Uterus (tissue), 4 donors: Measurements from ENCODE around the gene SPTLC3. TPM values are rescaled to one million over a fixed set of nuclear protein-coding genes. Genes with fewer than 3 reads are reported as not detected.

Experiments
- DNase-seq, 2 donors: peaks; one replicate each; pipeline ENCODE4 v3.0.0-alpha.2; 2019 to 2020
- H3K27ac ChIP-seq, 2 donors: fragments of 200-600 bp; sonication (generic); 1 replicate in 1 of 2; 2 replicates in 1 of 2; pipeline ENCODE4 v1.5.1; 2016 to 2018
- H3K27me3 ChIP-seq, 2 donors: fragments of 200-600 bp; sonication (generic); one replicate each; pipeline ENCODE4 v1.5.1; 2018 to 2019; ENCODE audit warnings: control low read depth in 1 of 2
- H3K36me3 ChIP-seq, 2 donors: fragments of 200-600 bp; sonication (generic); one replicate each; pipeline ENCODE4 v1.5.1; 2019; ENCODE audit warnings: control low read depth in 1 of 2
- H3K4me1 ChIP-seq, 2 donors: fragments of 200-600 bp; sonication (generic); one replicate each; pipeline ENCODE4 v1.5.1; 2018 to 2019; ENCODE audit warnings: control low read depth in 1 of 2
- H3K4me3 ChIP-seq, 2 donors: fragments of 200-600 bp; sonication (generic); 1 replicate in 1 of 2; 2 replicates in 1 of 2; pipeline ENCODE4 v1.5.1; 2018 to 2019; ENCODE audit warnings: mild to moderate bottlenecking in 1 of 2
- H3K9me3 ChIP-seq, 2 donors: fragments of 200-600 bp; sonication (generic); one replicate each; pipeline ENCODE4 v1.5.1; 2019; ENCODE audit warnings: control low read depth in 1 of 2
- CTCF ChIP-seq, 4 experiments: fragments of 200-600 bp in 2 of 4; fragments of 450-650 bp in 2 of 4; sonication (generic) in 2 of 4; IDR thresholded peaks; one replicate each; pipeline ENCODE4 v1.5.1; 2016 to 2019; ENCODE audit warnings: antibody characterized with exemption in 4 of 4, mild to moderate bottlenecking in 2 of 4, moderate library complexity in 1 of 4
- POLR2A ChIP-seq, 2 donors: fragments of 450-650 bp; IDR thresholded peaks; one replicate each; pipeline ENCODE4 v1.6.1; 2016; ENCODE audit warnings: antibody characterized with exemption in 2 of 2, mild to moderate bottlenecking in 1 of 2, moderate library complexity in 1 of 2
- intact Hi-C: fragments of 100-400 bp; cut with DNase I; formaldehyde crosslinking; loops from one replicate; pipeline ENCODE4 v1.15.1; 2023; ENCODE audit warnings: low total_unique reads
- total RNA-seq, 4 donors: library from RNA; depleted of rRNA in 3 of 4; stranded (reverse); fragments of >200 nt in 3 of 4; gene quantifications; one replicate each; pipeline versions ENCODE4 v1.1.0 to v1.2.4, GENCODE V29; 2014 to 2023
- donor health status: DM: yes; HTN: yes; CAD: no.

Gene SPTLC3
- total RNA-seq, 4 donors from 2014 or later, result 0.51 to 23.9 (median 4.5) TPM

DNA sequence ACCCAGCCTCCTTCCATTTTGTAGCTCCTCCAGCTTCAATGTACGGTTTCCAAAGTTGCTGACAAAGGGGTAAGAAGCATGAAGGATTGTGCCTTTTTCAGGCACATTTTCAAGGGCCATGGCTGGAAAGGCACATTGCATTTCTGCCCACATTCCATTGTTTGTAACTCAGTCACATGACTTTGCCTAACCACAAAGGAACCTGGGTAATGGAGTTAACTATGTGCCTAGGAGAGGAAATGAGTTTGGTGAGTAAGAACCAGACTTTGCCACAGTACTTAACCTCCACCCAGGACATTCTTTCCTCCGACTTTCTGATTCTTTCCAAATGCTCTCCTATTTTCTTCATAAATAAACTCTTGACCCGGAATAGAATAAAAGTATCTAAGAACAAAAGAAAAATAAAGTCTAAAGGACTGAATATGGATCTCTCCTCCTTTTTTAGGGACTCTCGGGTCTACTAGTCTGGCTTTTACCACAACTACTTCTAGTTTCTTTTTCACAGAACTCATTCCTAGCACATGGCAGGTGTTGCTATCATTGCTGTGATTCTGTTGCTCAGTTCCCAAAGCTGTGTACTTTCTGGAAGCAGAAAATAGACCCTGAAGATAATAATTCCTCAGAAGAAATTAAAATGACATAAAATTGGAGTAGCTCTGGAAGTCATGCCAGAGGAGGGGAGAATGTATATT lies 130.8 kb downstream of the SPTLC3 start:
- H3K27ac ChIP-seq, result no peak overlapping the region
- no peaks in the 10 kb centered on the region for H3K36me3 ChIP-seq
- H3K4me3 ChIP-seq, result no peak overlapping the region
- DNase-seq, result no peak
- intact Hi-C loops, result no loop called here
- H3K9me3 ChIP-seq, result no peaks in the 10 kb centered on the region
- no peaks in the 10 kb centered on the region for H3K27me3 ChIP-seq
- TF ChIP-seq POLR2A (IDR thresholded peaks at IDR 0.05) (no peak), CTCF (IDR thresholded peaks at IDR 0.05) (no peak)
- no peaks in the 10 kb centered on the region for H3K4me1 ChIP-seq

DNA sequence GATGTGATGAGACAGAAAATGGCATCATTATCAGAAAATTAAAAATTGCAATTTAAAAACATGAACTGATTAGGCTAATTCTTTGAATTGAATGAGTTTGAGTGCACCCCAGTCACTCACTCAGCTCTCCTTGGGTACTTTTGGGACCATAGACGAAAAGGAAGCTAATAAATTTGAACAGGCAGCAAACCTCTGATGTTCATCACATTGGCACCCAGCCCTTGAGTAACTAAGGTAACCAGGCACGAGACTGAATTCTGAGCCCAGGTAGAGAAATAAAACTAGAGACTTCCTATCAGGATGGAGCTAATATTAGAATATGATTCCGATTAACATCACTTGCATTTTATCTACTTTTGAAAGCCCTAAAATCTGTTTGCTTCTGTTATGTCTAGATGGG lies 131.4 kb downstream of the SPTLC3 start:
- H3K4me1 ChIP-seq, result no peaks in the 10 kb centered on the region
- H3K36me3 ChIP-seq, result no peaks in the 10 kb centered on the region
- no peak overlapping the region for H3K27ac ChIP-seq
- intact Hi-C loops, result no loop called here
- H3K27me3 ChIP-seq, result no peaks in the 10 kb centered on the region
- H3K9me3 ChIP-seq, result no peaks in the 10 kb centered on the region
- no peak for DNase-seq
- TF ChIP-seq CTCF (IDR thresholded peaks at IDR 0.05) (no peak), POLR2A (IDR thresholded peaks at IDR 0.05) (no peak)
- H3K4me3 ChIP-seq, result no peak overlapping the region

- Histone ChIP-seq H3K4me3 (no peak overlapping the region), H3K27me3 (no peaks in the 10 kb centered on the region), H3K27ac (no peak overlapping the region), H3K4me1 (no peaks in the 10 kb centered on the region), H3K9me3 (no peaks in the 10 kb centered on the region), H3K36me3 (no peaks in the 10 kb centered on the region)
- no peak for DNase-seq
- TF ChIP-seq CTCF (IDR thresholded peaks at IDR 0.05), result no peak
- no peak for TF ChIP-seq POLR2A (IDR thresholded peaks at IDR 0.05)
- intact Hi-C loops, result no loop called here
These were observed 132.0 kb downstream of the SPTLC3 start for GRCh38 chr20:13140775-13141174.

DNA sequence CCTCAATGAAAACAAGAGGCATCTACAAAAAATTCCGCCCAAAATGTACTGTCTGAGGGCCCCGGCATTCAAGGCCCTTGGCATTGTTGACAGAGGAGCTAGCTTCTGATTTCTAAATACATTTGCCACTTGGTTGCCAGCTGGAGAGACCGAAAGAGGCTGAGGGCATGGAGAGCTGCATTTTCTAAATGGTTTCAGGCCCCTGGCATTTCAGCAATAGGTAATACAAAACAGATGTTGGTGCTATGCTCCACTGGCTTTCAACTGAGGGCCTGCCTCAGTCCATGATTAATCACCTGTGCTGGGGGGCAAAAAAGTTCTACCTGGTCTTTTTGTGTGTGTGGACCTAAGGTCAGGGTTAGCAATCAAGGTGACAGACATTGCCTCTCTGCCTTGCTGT lies 132.8 kb downstream of the SPTLC3 start:
- Histone ChIP-seq H3K27me3 (no peaks in the 10 kb centered on the region), H3K9me3 (no peaks in the 10 kb centered on the region), H3K4me1 (no peaks in the 10 kb centered on the region), H3K27ac (no peak overlapping the region), H3K4me3 (no peak overlapping the region), H3K36me3 (no peaks in the 10 kb centered on the region)
- no peak for DNase-seq
- TF ChIP-seq CTCF (IDR thresholded peaks at IDR 0.05) (no peak), POLR2A (IDR thresholded peaks at IDR 0.05) (no peak)
- intact Hi-C loops, result no loop called here

DNA sequence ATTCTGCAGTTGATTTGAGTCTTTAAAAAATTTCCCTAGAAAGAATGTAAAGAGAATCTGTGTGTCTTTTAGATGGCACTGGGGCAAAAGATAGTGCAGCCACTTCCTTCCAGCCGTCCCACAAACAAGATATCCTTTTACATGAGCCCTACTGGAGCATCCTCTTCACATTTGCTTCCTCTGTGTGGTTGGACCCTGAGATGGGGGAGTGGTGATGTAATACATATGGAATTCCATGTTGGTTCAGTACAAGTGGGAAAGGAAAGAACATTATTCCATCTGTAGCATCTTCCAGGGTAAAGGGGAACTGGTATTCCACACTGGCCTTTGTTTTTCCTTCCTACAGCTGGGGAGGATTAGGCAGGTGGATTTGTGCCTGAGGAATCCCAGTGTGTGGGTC lies 133.4 kb downstream of the SPTLC3 start:
- intact Hi-C loops, result no loop called here
- Histone ChIP-seq H3K4me1 (no peaks in the 10 kb centered on the region), H3K9me3 (no peaks in the 10 kb centered on the region), H3K4me3 (no peak overlapping the region), H3K27me3 (no peaks in the 10 kb centered on the region), H3K27ac (no peak overlapping the region), H3K36me3 (no peaks in the 10 kb centered on the region)
- no peak for DNase-seq
- TF ChIP-seq CTCF (IDR thresholded peaks at IDR 0.05) (no peak), POLR2A (IDR thresholded peaks at IDR 0.05) (no peak)
